GM21825 (cell line): ENCODE results near the gene CHD6.

Experiments used
- ATAC-seq: cut with Tn5 transposase; IDR thresholded peaks from one replicate; pipeline ENCODE4 v1.9.1; 2021; ENCODE audit warnings: mild to moderate bottlenecking, moderate library complexity; ENCODE audit not compliant: unreplicated experiment

Gene CHD6

GRCh38 chr20:41623625-41624375 is 5.6 kb upstream of the CHD6 start:
- no peak for ATAC-seq

GRCh38 chr20:41622584-41622983 is 4.4 kb upstream of the CHD6 start:
- ATAC-seq, result no peak

- ATAC-seq, result no peak
Observed at GRCh38 chr20:41621971-41622370, 3.8 kb upstream of the CHD6 start.

GRCh38 chr20:41621421-41621820 is 3.2 kb upstream of the CHD6 start:
- ATAC-seq, result no peak

GRCh38 chr20:41619360-41620100 is 1.4 kb upstream of the CHD6 start:
- no peak for ATAC-seq

- no peak for ATAC-seq
Observed at GRCh38 chr20:41618807-41619311, 682 bp upstream of the CHD6 start.

GRCh38 chr20:41617059-41617901 is 897 bp downstream of the CHD6 start:
- ATAC-seq, result peak; percentile 10

- ATAC-seq, result no peak
Observed at GRCh38 chr20:41616228-41616627, 1.9 kb downstream of the CHD6 start.

GRCh38 chr20:41615676-41616075 is 2.5 kb downstream of the CHD6 start:
- no peak for ATAC-seq

- no peak for ATAC-seq
Observed at GRCh38 chr20:41615110-41615509, 3.1 kb downstream of the CHD6 start.

GRCh38 chr20:41613321-41613720 is 4.9 kb downstream of the CHD6 start:
- no peak for ATAC-seq

- ATAC-seq, result no peak
Observed at GRCh38 chr20:41609474-41609873, 8.7 kb downstream of the CHD6 start.

GRCh38 chr20:41608606-41609005 is 9.6 kb downstream of the CHD6 start:
- ATAC-seq, result no peak

GRCh38 chr20:41607791-41608190 is 10.4 kb downstream of the CHD6 start:
- ATAC-seq, result no peak

- ATAC-seq, result no peak
Observed at GRCh38 chr20:41604002-41604401, 14.2 kb downstream of the CHD6 start.

- ATAC-seq, result no peak
Observed at GRCh38 chr20:41601742-41602141, 16.4 kb downstream of the CHD6 start.

- no peak for ATAC-seq
Observed at GRCh38 chr20:41600926-41601631, 17.1 kb downstream of the CHD6 start.

- ATAC-seq, result no peak
Observed at GRCh38 chr20:41599699-41600104, 18.5 kb downstream of the CHD6 start.

GRCh38 chr20:41598719-41599118 is 19.5 kb downstream of the CHD6 start:
- ATAC-seq, result no peak

GRCh38 chr20:41594514-41595322 is 23.5 kb downstream of the CHD6 start:
- no peak for ATAC-seq
